K562 (cell line): ENCODE data around the gene WSCD2. TPM values are rescaled to one million over a fixed set of nuclear protein-coding genes. Genes with fewer than 3 reads are reported as not detected.

Experiments used
- ATF3 ChIP-seq, 2 experiments: fragments of 450-650 bp in 1 of 2; sonication (generic) in 1 of 2; formaldehyde crosslinking in 1 of 2; IDR thresholded peaks in 1 of 2; conservative IDR thresholded peaks in 1 of 2; 2 replicates each; pipeline versions ENCODE4 v1.6.1 to v1.8.1; 2016 to 2023; ENCODE audit warnings: mild to moderate bottlenecking in 2 of 2, moderate library complexity in 2 of 2, inconsistent platforms in 1 of 2, missing genetic modification reagents in 1 of 2
- CCAR2 ChIP-seq: fragments of 200-400 bp; formaldehyde crosslinking; IDR thresholded peaks from 2 replicates; pipeline ENCODE4 v1.6.1; 2017; ENCODE audit warnings: mild to moderate bottlenecking, low read depth, low read length
- GATAD2B ChIP-seq: fragments of 450-650 bp; IDR thresholded peaks from 2 replicates; pipeline ENCODE4 v1.6.1; 2017; ENCODE audit warnings: mild to moderate bottlenecking, borderline replicate concordance
- PCBP1 ChIP-seq: fragments of 200-400 bp; formaldehyde crosslinking; IDR thresholded peaks from 2 replicates; pipeline ENCODE4 v1.6.1; 2018; ENCODE audit warnings: mild to moderate bottlenecking, low read depth, low read length; ENCODE audit not compliant: poor library complexity, severe bottlenecking
- ZFPM2 ChIP-seq: fragments of 250-450 bp; sonication (Bioruptor Pico); IDR thresholded peaks from 2 replicates; pipeline ENCODE4 v1.5.1; 2022; ENCODE audit warnings: mild to moderate bottlenecking
- polyA plus RNA-seq, 8 experiments: library from polyadenylated mRNA; depleted of rRNA in 4 of 8; stranded (reverse) in 5 of 8; unstranded in 3 of 8; fragments of >200 nt; fragmentation: Nextera tagmentation in 2 of 8; fragmentation: Illumina TruSeq in 1 of 8; extraction: Ambion mirVana in 2 of 8; extraction: Trizol in 1 of 8; gene quantifications; 2 replicates each; pipeline versions ENCODE4 v1.2.1 to v1.2.3, GENCODE V29; 2011 to 2014; ENCODE audit warnings: inconsistent platforms in 1 of 8, missing spikeins in 1 of 8
- total RNA-seq, 7 experiments: library from RNA; depleted of rRNA in 6 of 7; stranded (reverse); fragments of >200 nt in 6 of 7; fragmentation: Illumina TruSeq in 2 of 7; extraction: Trizol in 2 of 7; gene quantifications; 2 replicates each; pipeline versions ENCODE4 v1.2.1 to v1.2.3, GENCODE V29; 2011 to 2021; ENCODE audit warnings: low replicate concordance in 1 of 7
- TF ChIP-seq, protein P1 (sequence below): sonication (generic); formaldehyde crosslinking; IDR thresholded peaks from 2 replicates; pipeline ENCODE4 v1.8.1; 2023; ENCODE audit warnings: mild to moderate bottlenecking, missing genetic modification reagents

Gene WSCD2
- total and polyA plus RNA-seq, 9 of the 15 experiments (the other 6 are each of a cell fraction or from before 2014, with no cell fraction given): 0.72 to 14.1 (median 4.0) TPM

DNA sequence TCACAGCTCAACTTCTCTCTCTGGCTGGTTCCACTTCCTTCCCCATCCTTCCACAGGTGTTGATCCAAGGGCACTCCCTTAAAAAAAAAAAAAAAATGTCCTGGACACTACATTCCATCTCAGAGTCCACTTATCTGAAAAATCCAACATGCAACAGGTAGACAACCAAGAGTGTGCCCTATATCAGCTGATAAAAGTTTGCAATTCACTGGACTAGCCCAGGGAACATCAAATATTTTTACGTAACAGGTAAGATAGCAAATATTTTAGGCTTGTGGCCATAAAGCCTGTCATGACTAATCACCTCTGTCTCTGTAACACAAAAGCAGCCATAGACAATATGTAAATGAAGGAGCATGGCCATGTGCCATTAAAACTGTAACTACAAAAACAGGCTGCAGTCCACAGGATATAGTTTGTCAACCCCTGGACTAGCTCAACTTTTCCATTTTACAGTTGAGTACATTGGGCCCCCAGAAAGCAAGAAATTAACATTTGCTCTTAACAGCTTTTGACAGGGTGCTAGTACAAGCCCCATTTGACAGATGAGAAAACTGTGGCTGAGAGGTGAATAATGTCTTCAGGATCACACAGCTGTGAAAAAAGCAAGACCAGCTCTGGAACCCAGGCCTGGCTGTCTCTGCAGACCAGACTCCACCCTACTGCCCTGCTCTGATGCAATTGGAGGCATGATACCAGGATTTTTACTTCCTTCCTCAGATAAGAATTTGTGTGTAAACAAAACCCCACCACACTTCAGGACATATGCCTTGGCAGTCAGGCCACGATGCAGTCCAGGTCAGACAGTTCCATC, 141.2 kb downstream of the WSCD2 start (continued):
- TF ChIP-seq, protein P1, sequence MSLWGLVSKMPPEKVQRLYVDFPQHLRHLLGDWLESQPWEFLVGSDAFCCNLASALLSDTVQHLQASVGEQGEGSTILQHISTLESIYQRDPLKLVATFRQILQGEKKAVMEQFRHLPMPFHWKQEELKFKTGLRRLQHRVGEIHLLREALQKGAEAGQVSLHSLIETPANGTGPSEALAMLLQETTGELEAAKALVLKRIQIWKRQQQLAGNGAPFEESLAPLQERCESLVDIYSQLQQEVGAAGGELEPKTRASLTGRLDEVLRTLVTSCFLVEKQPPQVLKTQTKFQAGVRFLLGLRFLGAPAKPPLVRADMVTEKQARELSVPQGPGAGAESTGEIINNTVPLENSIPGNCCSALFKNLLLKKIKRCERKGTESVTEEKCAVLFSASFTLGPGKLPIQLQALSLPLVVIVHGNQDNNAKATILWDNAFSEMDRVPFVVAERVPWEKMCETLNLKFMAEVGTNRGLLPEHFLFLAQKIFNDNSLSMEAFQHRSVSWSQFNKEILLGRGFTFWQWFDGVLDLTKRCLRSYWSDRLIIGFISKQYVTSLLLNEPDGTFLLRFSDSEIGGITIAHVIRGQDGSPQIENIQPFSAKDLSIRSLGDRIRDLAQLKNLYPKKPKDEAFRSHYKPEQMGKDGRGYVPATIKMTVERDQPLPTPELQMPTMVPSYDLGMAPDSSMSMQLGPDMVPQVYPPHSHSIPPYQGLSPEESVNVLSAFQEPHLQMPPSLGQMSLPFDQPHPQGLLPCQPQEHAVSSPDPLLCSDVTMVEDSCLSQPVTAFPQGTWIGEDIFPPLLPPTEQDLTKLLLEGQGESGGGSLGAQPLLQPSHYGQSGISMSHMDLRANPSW (CRISPR knock-in tag): no peak
- no peak for TF ChIP-seq PCBP1
- TF ChIP-seq GATAD2B: no peak
- no peak for TF ChIP-seq CCAR2
- TF ChIP-seq ATF3 (IDR thresholded peaks at IDR 0.05): peak; percentile 45; the same call in 1 of the 2 replicates
- no peak for TF ChIP-seq ATF3 (CRISPR knock-in tag; conservative IDR thresholded peaks at IDR 0.05)
- TF ChIP-seq ZFPM2 (CRISPR knock-in tag): no peak
